Pancreas (tissue), 10 donors: Measurements from ENCODE around the gene CHRNA4. TPM values are rescaled to one million over a fixed set of nuclear protein-coding genes. Genes with fewer than 3 reads are reported as not detected.

Experiments used
- ATAC-seq, 4 donors: fragments of 200-7000 bp; cut with Tn5 transposase; one replicate each; pipeline versions ENCODE4 v1.8.0 to v1.9.1; 2020; ENCODE audit warnings: mild to moderate bottlenecking in 4 of 4, moderate library complexity in 4 of 4
- DNase-seq, 6 donors: peaks; one replicate each; pipeline ENCODE4 v3.0.0-alpha.2; 2020
- FAIRE-seq: peaks from 2 replicates; lab custom pipeline; 2012; peaks lifted over from hg19 to GRCh38; lab: Jason Lieb, UNC
- H3K27ac ChIP-seq, 4 donors: fragments of 200-600 bp; sonication (generic); 1 replicate in 3 of 4; 2 replicates in 1 of 4; pipeline versions ENCODE4 v1.5.0 to v1.8.0; 2020
- H3K27me3 ChIP-seq, 4 donors: fragments of 200-600 bp; one replicate each; pipeline ENCODE4 v1.8.0; 2021
- H3K36me3 ChIP-seq, 3 donors: fragments of 200-600 bp; sonication (generic) in 1 of 3; one replicate each; pipeline versions ENCODE4 v1.5.0 to v1.8.0; 2020 to 2021
- H3K4me1 ChIP-seq, 3 donors: fragments of 200-600 bp; one replicate each; pipeline ENCODE4 v1.8.0; 2021
- H3K4me3 ChIP-seq, 4 donors: fragments of 200-600 bp; sonication (generic) in 2 of 4; one replicate each; pipeline versions ENCODE4 v1.5.0 to v1.8.0; 2020 to 2021
- H3K9me3 ChIP-seq, 4 donors: fragments of 200-600 bp; one replicate each; pipeline ENCODE4 v1.8.0; 2021
- CTCF ChIP-seq, 4 donors: fragments of 200-600 bp; sonication (generic) in 3 of 4; IDR thresholded peaks; one replicate each; pipeline versions ENCODE4 v1.5.0 to v1.8.0; 2021; ENCODE audit warnings: antibody characterized with exemption in 4 of 4
- WGBS, 2 donors: extraction: QIAGEN DNeasy Blood & Tissue Kit; methylation state at CpG; one replicate each; pipeline ENCODE4 v1.1.7; 2013; 5-methylcytosine and 5-hydroxymethylcytosine counted together
- intact Hi-C, 3 donors: fragments of 100-400 bp; cut with DNase I; formaldehyde crosslinking; loops; one replicate each; pipeline versions ENCODE4 v1.11.1 to v1.14.2; 2022
- polyA plus RNA-seq, 2 donors: library from polyadenylated mRNA; stranded (reverse); fragments of 200-250 nt; gene quantifications; one replicate each; pipeline ENCODE4 v1.2.3, GENCODE V29; 2013
- total RNA-seq, 6 donors: library from RNA; stranded (reverse); fragmentation: NEBNext Ultra II Directional in 4 of 6; extraction: Animal tissue kit (Norgen Biotek cat#: 25700) in 4 of 6; gene quantifications; one replicate each; pipeline versions ENCODE4 v1.2.1 to v1.2.4, GENCODE V29; 2021 to 2023
- donor health status: healthy with polysubstance abuse.
- donor health status: DM: no; HTN: no; CAD: no; lungs with moderate emphysema.
- donor health status: DM: no; HTN: no; CAD: no.
- donor health status: control.
- donor health status: control.
- donor health status: Bipolar disorder and iron deficiency.
- donor health status: DM: yes; HTN: yes; CAD: no.
- donor health status: DM: no; HTN: no; CAD: no.
- donor health status: DM: no; HTN: no; CAD: no.
- donor health status: DM: yes; HTN: yes; CAD: no.

Gene CHRNA4
- total and polyA plus RNA-seq, 8 donors, result 0.02 to 0.47 TPM; not detected in 6

- Histone ChIP-seq H3K9me3 (no peaks in the 10 kb centered on the region), H3K27ac (no peak overlapping the region), H3K4me3 (no peak overlapping the region), H3K4me1 (no peaks in the 10 kb centered on the region), H3K27me3 (peaks cover 0 to 20% (median 2%) of the 10 kb centered on the region in 4 donors), H3K36me3 (no peaks in the 10 kb centered on the region)
- intact Hi-C loops, result loop anchor here in 1 of 3 donors (5.0 kb wide), 1 partner anchor 77 kb away; no protein-coding TSS in a partner anchor
- 26 to 31% methylated on average over 8 of the region's 8 CpGs for WGBS, 2 donors
- no peak for FAIRE-seq
- peak in 2 of 6 donors; percentile 17 to 54 for DNase-seq
- no peak for ATAC-seq
- TF ChIP-seq CTCF (IDR thresholded peaks at IDR 0.05), result no peak
These were observed 55.8 kb downstream of the CHRNA4 start for GRCh38 chr20:63305393-63305792.

GRCh38 chr20:63303095-63303666, 58.0 kb downstream of the CHRNA4 start:
- 39 to 48% methylated on average over 5 of the region's 5 CpGs for WGBS, 2 donors

GRCh38 chr20:63301671-63302070, 59.5 kb downstream of the CHRNA4 start:
- H3K27me3 ChIP-seq, result peaks cover 0 to 12% (median 0%) of the 10 kb centered on the region in 4 donors
- no peak overlapping the region for H3K4me3 ChIP-seq
- no peaks in the 10 kb centered on the region for H3K9me3 ChIP-seq
- no peak for TF ChIP-seq CTCF (IDR thresholded peaks at IDR 0.05)
- DNase-seq, result no peak
- intact Hi-C loops, result no loop called here
- H3K4me1 ChIP-seq, result no peaks in the 10 kb centered on the region
- H3K36me3 ChIP-seq, result no peaks in the 10 kb centered on the region
- H3K27ac ChIP-seq, result no peak overlapping the region
- FAIRE-seq, result no peak
- WGBS, 2 donors, result 93 to 94% methylated on average over 1 of the region's 1 CpG
- ATAC-seq, result no peak

More at GRCh38 chr20:63303095-63303666, 58.0 kb downstream of the CHRNA4 start:
- Histone ChIP-seq H3K4me3 (no peak overlapping the region), H3K36me3 (no peaks in the 10 kb centered on the region), H3K27me3 (peaks cover 0 to 8% (median 0%) of the 10 kb centered on the region in 4 donors), H3K9me3 (no peaks in the 10 kb centered on the region), H3K4me1 (no peaks in the 10 kb centered on the region), H3K27ac (no peak overlapping the region)
- no peak for DNase-seq
- FAIRE-seq, result no peak
- TF ChIP-seq CTCF (IDR thresholded peaks at IDR 0.05), result no peak
- intact Hi-C loops, result no loop called here
- ATAC-seq, result no peak

- no peak for TF ChIP-seq CTCF (IDR thresholded peaks at IDR 0.05)
- FAIRE-seq, result no peak
- H3K4me3 ChIP-seq, result no peak overlapping the region
- no peaks in the 10 kb centered on the region for H3K36me3 ChIP-seq
- intact Hi-C loops, result no loop called here
- peak in 1 of 6 donors; percentile 9 for DNase-seq
- no peaks in the 10 kb centered on the region for H3K9me3 ChIP-seq
- peaks cover 0 to 12% (median 0%) of the 10 kb centered on the region in 4 donors for H3K27me3 ChIP-seq
- H3K27ac ChIP-seq, result no peak overlapping the region
- no peak for ATAC-seq
- H3K4me1 ChIP-seq, result no peaks in the 10 kb centered on the region
- 63 to 77% methylated on average over 17 of the region's 17 CpGs for WGBS, 2 donors
These were observed 62.3 kb downstream of the CHRNA4 start for GRCh38 chr20:63298731-63299312.
